Measurements from ENCODE around the gene PARP12.

GRCh38 chr7:140056431-140057142 lies 6.2 kb downstream of the PARP12 start:
- TF ChIP-seq EZH2 (IDR thresholded peaks at IDR 0.05; ENCODE audit: low read length): no peak
- TF ChIP-seq CTCF (optimal IDR thresholded peaks at IDR 0.05 in 1 of 3, IDR thresholded peaks at IDR 0.05 in 1 of 3, conservative IDR thresholded peaks at IDR 0.05 in 1 of 3; ENCODE audit: extremely low read depth in 1 of 3, insufficient read depth in 2 of 3, low read length in 3 of 3): no peak

Data from keratinocyte (primary cell).